Esophagus (tissue), 2 donors: ENCODE results near the gene MVP. TPM values are rescaled to one million over a fixed set of nuclear protein-coding genes. Genes with fewer than 3 reads are reported as not detected.

Source experiments
- H3K27ac ChIP-seq, 2 donors: one replicate each; pipeline ENCODE4 v1.5.1; 2013; ENCODE audit warnings: low read depth in 2 of 2, mild to moderate bottlenecking in 2 of 2, inconsistent platforms in 1 of 2, low read length in 1 of 2, moderate library complexity in 1 of 2
- H3K27me3 ChIP-seq, 2 donors: one replicate each; pipeline ENCODE4 v1.6.1; 2013; ENCODE audit warnings: low read length in 2 of 2, control low read depth in 1 of 2, mild to moderate bottlenecking in 1 of 2; ENCODE audit not compliant: insufficient read depth in 2 of 2, control insufficient read depth in 1 of 2
- H3K36me3 ChIP-seq, 2 donors: one replicate each; pipeline ENCODE4 v1.6.1; 2013; ENCODE audit warnings: low read length in 1 of 2; ENCODE audit not compliant: control insufficient read depth in 2 of 2, insufficient read depth in 2 of 2
- H3K4me1 ChIP-seq, 2 donors: one replicate each; pipeline ENCODE4 v1.6.1; 2013; ENCODE audit warnings: low read length in 1 of 2; ENCODE audit not compliant: control insufficient read depth in 2 of 2, insufficient read depth in 2 of 2
- H3K4me3 ChIP-seq, 2 donors: one replicate each; pipeline ENCODE4 v1.5.1; 2013; ENCODE audit warnings: low read length in 2 of 2, mild to moderate bottlenecking in 2 of 2, low read depth in 1 of 2, moderate library complexity in 1 of 2
- H3K9me3 ChIP-seq, 2 donors: one replicate each; pipeline ENCODE4 v1.6.1; 2013; ENCODE audit warnings: mild to moderate bottlenecking in 2 of 2, low read depth in 1 of 2, low read length in 1 of 2, moderate library complexity in 1 of 2; ENCODE audit not compliant: control insufficient read depth in 2 of 2, insufficient read depth in 1 of 2
- WGBS, 2 donors: extraction: QIAGEN DNeasy Blood & Tissue Kit; methylation state at CpG; one replicate each; pipeline ENCODE4 v1.1.7; 2013; 5-methylcytosine and 5-hydroxymethylcytosine counted together
- polyA plus RNA-seq, 2 donors: library from polyadenylated mRNA; stranded (reverse); fragments of 200-250 nt; gene quantifications; one replicate each; pipeline ENCODE4 v1.2.3, GENCODE V29; 2013
- donor health status: healthy with polysubstance abuse.
- donor health status: Bipolar disorder and iron deficiency.

The MVP gene
- polyA plus RNA-seq, 2 donors = 63.3 to 69.4 TPM

DNA sequence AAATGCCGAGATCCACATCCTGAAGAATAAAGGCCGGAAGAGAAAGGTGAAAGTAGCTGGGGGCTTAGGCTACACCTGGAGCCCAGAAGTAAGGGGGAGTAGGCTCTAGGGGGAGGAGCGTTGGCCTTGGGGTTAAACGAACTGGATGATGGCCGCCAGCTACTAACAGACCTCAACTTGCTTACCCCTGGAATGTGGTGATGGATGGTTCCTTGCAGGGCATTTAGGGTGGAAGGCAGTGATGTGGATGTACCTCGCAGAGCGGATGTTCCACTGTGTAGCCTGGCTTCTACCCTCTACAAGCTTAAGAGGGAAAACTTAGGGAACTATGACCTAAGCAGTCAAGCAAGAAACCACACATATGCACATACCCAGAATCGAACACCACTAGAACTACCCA is 16.2 kb upstream of the MVP start:
- Histone ChIP-seq H3K4me1 (peaks cover 0 to 16% of the 10 kb centered on the region in 2 donors), H3K27me3 (no peaks in the 10 kb centered on the region), H3K36me3 (peaks cover 15 to 21% of the 10 kb centered on the region in 2 donors), H3K4me3 (no peak overlapping the region), H3K27ac (peak overlapping the region in 1 of 2 donors; percentile 58), H3K9me3 (no peaks in the 10 kb centered on the region)
- 68 to 72% methylated on average over 8 of the region's 8 CpGs for WGBS, 2 donors

DNA sequence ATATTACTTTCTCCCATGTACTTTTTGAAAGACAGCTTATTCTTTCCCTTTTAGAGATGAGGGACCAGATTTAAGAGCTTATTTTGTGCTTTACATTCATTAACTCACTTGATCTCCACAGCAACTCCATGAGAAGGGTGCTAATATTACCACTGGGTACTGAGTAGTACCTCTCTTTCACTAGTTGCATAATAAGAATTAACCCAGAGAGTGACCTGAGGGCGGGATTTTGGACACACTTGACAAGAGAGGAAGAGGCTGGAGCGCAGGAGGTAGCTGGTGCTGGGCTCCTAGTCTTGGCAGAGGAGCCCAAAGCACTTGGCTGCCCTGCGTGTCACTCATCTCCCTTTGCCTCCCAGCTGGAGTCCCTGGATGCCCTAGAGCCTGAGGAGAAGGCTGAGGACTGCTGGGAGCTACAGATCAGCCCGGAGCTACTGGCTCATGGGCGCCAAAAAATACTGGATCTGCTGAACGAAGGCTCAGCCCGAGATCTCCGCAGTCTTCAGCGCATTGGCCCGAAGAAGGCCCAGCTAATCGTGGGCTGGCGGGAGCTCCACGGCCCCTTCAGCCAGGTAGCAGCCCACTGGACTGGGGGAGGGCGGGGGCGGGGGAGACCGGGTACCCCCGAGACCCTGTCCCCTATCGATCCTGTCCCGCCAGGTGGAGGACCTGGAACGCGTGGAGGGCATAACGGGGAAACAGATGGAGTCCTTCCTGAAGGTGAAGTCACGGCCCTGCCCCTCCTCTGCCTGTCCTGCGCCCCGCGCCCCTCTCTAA is 15.6 kb upstream of the MVP start:
- H3K36me3 ChIP-seq = peaks cover 9 to 19% of the 10 kb centered on the region in 2 donors
- WGBS, 2 donors = 3 to 6% methylated on average over 19 to 26 of the region's 26 CpGs

DNA sequence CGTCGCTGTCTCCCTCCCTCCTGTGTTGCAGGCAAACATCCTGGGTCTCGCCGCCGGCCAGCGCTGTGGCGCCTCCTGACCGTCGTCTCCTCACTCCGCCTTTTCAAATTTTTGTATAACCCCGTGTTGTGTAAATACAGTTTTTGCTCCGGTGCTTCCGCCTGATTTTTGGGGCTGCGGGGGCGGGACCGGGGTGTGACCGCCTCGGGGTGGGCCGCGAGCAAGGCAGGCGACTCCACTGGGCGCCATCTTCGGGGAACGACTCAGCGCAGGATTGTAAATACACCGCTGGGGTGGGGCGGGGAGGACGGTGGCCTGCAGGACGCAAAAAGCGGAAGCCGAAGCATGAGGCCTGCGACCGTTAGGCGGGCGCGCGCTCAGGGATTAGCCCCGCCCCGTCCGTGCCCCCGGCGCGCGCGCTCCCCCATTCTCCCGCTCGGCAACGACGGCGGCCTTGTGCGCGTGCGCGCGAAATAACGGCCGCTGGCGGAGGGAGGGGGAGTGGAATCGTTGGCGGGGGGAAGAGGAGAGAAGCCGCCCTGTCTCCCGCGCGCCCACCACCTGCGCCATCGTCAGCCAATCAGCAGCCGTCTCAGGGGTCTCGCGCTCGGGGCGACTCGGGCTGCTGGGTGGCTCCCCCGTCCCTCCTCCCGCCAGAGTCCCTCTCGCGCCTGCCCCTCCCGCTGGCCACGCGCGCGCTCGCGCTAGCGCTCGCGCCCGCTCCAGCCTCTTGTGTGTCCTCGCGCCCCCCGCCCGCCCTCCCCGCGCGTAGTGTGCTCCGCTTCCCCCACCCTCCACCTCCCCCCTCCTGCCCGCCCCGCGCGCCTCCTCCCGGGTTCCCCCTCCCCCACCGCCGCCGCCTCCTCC is 14.8 kb upstream of the MVP start:
- Histone ChIP-seq H3K27me3 (no peaks in the 10 kb centered on the region), H3K36me3 (peaks cover 4 to 20% of the 10 kb centered on the region in 2 donors), H3K27ac (peak overlapping the region; percentile 98), H3K4me1 (peaks cover 3 to 22% of the 10 kb centered on the region in 2 donors), H3K4me3 (peak overlapping the region; percentile 64 to 89), H3K9me3 (no peaks in the 10 kb centered on the region)
- WGBS, 2 donors = 0 to 1% methylated on average over 71 to 96 of the region's 103 CpGs

More for the DNA sequence above, 15.6 kb upstream of the MVP start:
- no peaks in the 10 kb centered on the region for H3K27me3 ChIP-seq
- H3K4me3 ChIP-seq = peak overlapping the region; percentile 64 to 89
- H3K27ac ChIP-seq = peak overlapping the region; percentile 97 to 98
- no peaks in the 10 kb centered on the region for H3K9me3 ChIP-seq
- peaks cover 0 to 18% of the 10 kb centered on the region in 2 donors for H3K4me1 ChIP-seq

DNA sequence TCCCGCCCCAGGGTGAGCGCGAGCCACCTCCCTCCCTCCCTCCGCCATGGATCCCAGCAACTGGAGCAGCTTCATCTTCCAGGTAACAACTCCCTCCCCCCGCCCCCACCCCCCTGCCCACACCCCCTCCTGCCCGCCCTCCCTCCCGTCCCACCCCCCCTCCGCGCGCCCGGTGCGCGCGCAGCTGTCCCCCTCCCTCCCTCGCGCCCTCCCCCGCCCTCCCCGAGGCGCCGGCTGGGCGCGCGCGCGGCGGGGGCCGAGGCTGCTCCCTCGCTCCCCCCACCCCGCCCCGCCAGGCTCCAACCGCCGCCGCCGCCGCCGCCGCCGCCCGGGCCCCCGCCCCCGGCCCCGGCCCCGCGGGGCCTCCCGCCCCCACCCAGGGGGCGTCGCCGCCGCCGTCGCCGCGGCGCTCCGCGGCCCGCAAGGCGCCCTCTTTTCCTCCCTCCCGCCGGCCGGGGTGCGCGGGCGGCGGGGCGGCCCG is 14.1 kb upstream of the MVP start, which contains the start of gene MAZ:
Gene MAZ, plus strand, starts transcription at position 431 of the 481 bp plus-strand sequence. CDS start 173 bp downstream, outside the sequence.
- WGBS, 2 donors = 0 to 1% methylated on average over 5 to 43 of the region's 67 CpGs
- Histone ChIP-seq H3K4me3 (peak within 1 kb of the TSS; percentile 64 to 89), H3K27ac (peak within 1 kb of the TSS; percentile 98), H3K36me3 (peaks cover 4 to 20% of the 10 kb centered on the region in 2 donors), H3K4me1 (peaks cover 5 to 26% of the 10 kb centered on the region in 2 donors), H3K27me3 (no peaks in the 10 kb centered on the region), H3K9me3 (no peaks in the 10 kb centered on the region)

DNA sequence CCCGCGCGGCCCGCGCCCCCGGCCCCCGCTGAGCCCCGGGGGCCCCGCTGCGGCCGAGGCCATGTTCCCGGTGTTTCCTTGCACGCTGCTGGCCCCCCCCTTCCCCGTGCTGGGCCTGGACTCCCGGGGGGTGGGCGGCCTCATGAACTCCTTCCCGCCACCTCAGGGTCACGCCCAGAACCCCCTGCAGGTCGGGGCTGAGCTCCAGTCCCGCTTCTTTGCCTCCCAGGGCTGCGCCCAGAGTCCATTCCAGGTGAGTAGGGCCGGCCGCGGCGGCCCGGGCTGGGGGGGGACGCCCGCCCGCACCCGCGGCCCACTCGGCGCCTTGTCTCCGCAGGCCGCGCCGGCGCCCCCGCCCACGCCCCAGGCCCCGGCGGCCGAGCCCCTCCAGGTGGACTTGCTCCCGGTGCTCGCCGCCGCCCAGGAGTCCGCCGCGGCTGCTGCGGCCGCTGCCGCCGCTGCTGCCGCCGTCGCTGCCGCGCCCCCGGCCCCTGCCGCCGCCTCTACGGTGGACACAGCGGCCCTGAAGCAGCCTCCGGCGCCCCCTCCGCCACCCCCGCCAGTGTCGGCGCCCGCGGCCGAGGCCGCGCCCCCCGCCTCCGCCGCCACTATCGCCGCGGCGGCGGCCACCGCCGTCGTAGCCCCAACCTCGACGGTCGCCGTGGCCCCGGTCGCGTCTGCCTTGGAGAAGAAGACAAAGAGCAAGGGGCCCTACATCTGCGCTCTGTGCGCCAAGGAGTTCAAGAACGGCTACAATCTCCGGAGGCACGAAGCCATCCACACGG is 13.4 kb upstream of the MVP start:
- 1 to 2% methylated on average over 49 to 99 of the region's 99 CpGs for WGBS, 2 donors
- H3K4me3 ChIP-seq = peak overlapping the region; percentile 64 to 77
- no peaks in the 10 kb centered on the region for H3K27me3 ChIP-seq
- peaks cover 4 to 15% of the 10 kb centered on the region in 2 donors for H3K36me3 ChIP-seq
- peaks cover 5 to 31% of the 10 kb centered on the region in 2 donors for H3K4me1 ChIP-seq
- H3K9me3 ChIP-seq = no peaks in the 10 kb centered on the region
- H3K27ac ChIP-seq = peak overlapping the region; percentile 94

DNA sequence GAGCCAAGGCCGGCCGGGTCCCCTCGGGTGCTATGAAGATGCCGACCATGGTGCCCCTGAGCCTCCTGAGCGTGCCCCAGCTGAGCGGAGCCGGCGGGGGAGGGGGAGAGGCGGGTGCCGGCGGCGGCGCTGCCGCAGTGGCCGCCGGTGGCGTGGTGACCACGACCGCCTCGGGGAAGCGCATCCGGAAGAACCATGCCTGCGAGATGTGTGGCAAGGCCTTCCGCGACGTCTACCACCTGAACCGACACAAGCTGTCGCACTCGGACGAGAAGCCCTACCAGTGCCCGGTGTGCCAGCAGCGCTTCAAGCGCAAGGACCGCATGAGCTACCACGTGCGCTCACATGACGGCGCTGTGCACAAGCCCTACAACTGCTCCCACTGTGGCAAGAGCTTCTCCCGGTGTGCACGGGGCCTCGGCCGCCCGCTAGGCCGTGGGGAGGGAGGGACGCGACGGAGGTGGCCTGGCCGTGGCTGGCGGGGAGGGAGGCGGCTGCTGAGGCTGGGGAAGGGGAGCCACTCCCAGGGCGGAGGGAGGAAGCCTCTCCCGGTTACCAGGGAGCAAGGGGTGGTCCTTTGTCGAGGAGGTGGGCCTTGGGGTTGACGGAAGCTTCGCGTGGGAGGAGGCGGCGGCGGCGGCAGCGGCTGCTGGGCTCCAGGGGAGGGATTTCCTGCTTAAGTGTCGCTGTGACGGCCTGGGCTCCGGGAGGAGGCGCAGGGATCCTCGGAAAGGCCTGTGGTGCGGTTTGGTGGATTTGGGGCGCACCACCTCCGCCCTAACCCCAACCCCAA is 12.6 kb upstream of the MVP start:
- Histone ChIP-seq H3K4me1 (peaks cover 5 to 35% of the 10 kb centered on the region in 2 donors), H3K4me3 (peak overlapping the region; percentile 64 to 77), H3K9me3 (no peaks in the 10 kb centered on the region), H3K27ac (peak overlapping the region; percentile 94), H3K36me3 (peaks cover 4 to 15% of the 10 kb centered on the region in 2 donors), H3K27me3 (no peaks in the 10 kb centered on the region)
- 1 to 6% methylated on average over 65 to 69 of the region's 69 CpGs for WGBS, 2 donors

DNA sequence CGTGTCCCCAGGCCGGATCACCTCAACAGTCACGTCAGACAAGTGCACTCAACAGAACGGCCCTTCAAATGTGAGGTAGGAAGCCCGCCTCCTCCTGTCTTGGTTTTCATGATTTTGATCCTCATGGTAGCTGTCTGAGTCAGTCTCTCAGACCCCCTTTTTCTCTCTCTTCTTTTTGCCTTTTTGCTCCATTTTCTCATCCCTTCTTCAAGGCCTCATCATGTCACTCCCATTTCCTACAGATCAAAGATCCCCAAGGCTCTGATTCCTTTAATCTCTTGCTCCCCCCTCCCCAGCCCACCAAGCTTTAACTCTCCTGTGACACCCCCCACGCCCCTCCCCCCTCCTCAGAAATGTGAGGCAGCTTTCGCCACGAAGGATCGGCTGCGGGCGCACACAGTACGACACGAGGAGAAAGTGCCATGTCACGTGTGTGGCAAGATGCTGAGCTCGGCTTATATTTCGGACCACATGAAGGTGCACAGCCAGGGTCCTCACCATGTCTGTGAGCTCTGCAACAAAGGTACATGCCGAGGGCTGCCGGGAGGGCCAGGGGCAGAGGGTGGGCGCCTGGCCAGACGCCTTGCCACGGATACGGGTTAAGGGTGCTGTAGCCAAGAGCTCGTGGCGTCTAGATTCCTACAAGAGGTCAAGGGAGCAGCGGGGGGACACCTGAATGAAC is 11.9 kb upstream of the MVP start:
- peak overlapping the region; percentile 94 for H3K27ac ChIP-seq
- peaks cover 5 to 35% of the 10 kb centered on the region in 2 donors for H3K4me1 ChIP-seq
- no peaks in the 10 kb centered on the region for H3K9me3 ChIP-seq
- peaks cover 4 to 15% of the 10 kb centered on the region in 2 donors for H3K36me3 ChIP-seq
- peak overlapping the region; percentile 64 to 77 for H3K4me3 ChIP-seq
- no peaks in the 10 kb centered on the region for H3K27me3 ChIP-seq
- 34 to 43% methylated on average over 25 of the region's 25 CpGs for WGBS, 2 donors

DNA sequence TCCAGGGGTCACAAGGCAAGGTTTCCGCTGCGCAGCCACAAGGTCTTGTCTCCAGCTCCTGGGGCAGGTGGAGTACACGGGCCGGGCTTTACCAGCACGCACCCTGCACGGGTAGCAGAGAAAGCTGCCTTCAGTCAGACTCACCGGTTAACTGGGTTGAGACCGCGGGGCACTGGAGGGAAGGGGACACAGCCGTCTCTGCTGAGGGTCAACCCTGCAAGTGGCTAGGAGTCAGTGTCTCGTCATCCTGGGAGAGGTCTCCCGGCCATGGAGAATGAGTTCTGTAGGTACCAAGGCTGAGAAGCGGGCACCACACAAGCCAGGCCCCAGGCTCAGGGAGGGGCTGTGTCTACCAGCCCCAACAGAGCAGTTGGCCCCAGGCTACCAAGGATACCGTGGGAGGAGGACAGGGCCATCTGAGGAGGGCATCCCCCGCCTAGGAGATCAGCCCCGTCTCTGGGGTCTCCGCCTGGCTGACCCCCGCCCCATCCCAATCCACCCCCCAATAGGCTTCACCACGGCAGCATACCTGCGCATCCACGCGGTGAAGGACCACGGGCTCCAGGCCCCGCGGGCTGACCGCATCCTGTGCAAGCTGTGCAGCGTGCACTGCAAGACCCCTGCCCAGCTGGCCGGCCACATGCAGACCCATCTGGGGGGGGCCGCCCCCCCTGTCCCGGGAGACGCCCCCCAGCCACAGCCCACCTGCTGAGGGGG is 11.1 kb upstream of the MVP start:
- 69 to 76% methylated on average over 31 of the region's 31 CpGs for WGBS, 2 donors
- no peak overlapping the region for H3K4me3 ChIP-seq
- peaks cover 5 to 35% of the 10 kb centered on the region in 2 donors for H3K4me1 ChIP-seq

More for the DNA sequence above, 11.1 kb upstream of the MVP start:
- Histone ChIP-seq H3K27ac (peak overlapping the region; percentile 94), H3K9me3 (no peaks in the 10 kb centered on the region), H3K36me3 (peaks cover 4 to 15% of the 10 kb centered on the region in 2 donors), H3K27me3 (no peaks in the 10 kb centered on the region)
